Measurements from ENCODE around the gene DNAJB1. TPM values are rescaled to one million over a fixed set of nuclear protein-coding genes. Genes with fewer than 3 reads are reported as not detected.
"Not testable (repeated sequence)": the region's sequence is repeated elsewhere in the genome, so short reads cannot be mapped to it uniquely, and the experiment has no call there.

The DNAJB1 gene
- total RNA-seq, 2 experiments from 2014 or later, result 110 to 112 TPM

- H3K9me3 Mint-ChIP-seq (ENCODE audit: insufficient read depth), result no peaks in the 10 kb centered on the region
- no peaks in the 10 kb centered on the region for H3K27me3 Mint-ChIP-seq (ENCODE audit: low read depth)
- peaks cover 26% of the 10 kb centered on the region for H3K4me1 Mint-ChIP-seq (ENCODE audit: low read depth)
- ChIA-PET POLR2A (no interaction called here), CTCF (no interaction called here)
- ATAC-seq, result no peak
- H3K4me3 Mint-ChIP-seq, result no peak overlapping the region
- no peak overlapping the region for H3K27ac Mint-ChIP-seq
- peaks cover 13% of the 10 kb centered on the region for H3K36me3 Mint-ChIP-seq (ENCODE audit: low read depth)
- DNase-seq, result no peak
These were observed 43.1 kb upstream of the DNAJB1 start for GRCh38 chr19:14561249-14561648.

DNA sequence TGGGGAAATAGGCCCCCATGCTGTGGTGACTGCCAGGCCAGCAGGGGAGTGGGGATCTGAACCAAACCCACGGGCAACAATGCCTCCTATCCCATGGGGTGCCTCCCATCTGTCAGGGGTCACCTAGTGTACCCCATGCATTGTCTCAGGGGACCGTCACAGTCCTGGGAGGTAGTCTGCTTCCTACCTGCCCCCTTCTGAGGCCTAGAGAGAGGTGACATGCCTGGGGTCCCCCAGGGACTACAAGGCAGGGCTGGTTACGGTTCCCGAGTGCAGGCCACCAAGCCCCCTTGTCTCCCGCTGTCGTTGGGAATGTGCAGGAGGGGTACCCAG is 42.5 kb upstream of the DNAJB1 start:
- POLR2A ChIA-PET, result no interaction called here
- no peaks in the 10 kb centered on the region for H3K27me3 Mint-ChIP-seq (ENCODE audit: low read depth)
- DNase-seq (no peak), ATAC-seq (no peak)
- CTCF ChIA-PET, result no interaction called here
- peak overlapping the region; percentile 46 for H3K27ac Mint-ChIP-seq
- H3K4me3 Mint-ChIP-seq, result no peak overlapping the region
- H3K9me3 Mint-ChIP-seq (ENCODE audit: insufficient read depth), result no peaks in the 10 kb centered on the region
- H3K4me1 Mint-ChIP-seq (ENCODE audit: low read depth), result peaks cover 28% of the 10 kb centered on the region
- peaks cover 11% of the 10 kb centered on the region for H3K36me3 Mint-ChIP-seq (ENCODE audit: low read depth)

GRCh38 chr19:14559916-14560775 is 41.9 kb upstream of the DNAJB1 start:
- ChIA-PET POLR2A (no interaction called here), CTCF (no interaction called here)
- H3K4me1 Mint-ChIP-seq (ENCODE audit: low read depth), result peaks cover 26% of the 10 kb centered on the region
- no peaks in the 10 kb centered on the region for H3K9me3 Mint-ChIP-seq (ENCODE audit: insufficient read depth)
- ATAC-seq (no peak), DNase-seq (no peak)
- peak overlapping the region; percentile 46 for H3K27ac Mint-ChIP-seq
- peaks cover 9% of the 10 kb centered on the region for H3K36me3 Mint-ChIP-seq (ENCODE audit: low read depth)
- no peaks in the 10 kb centered on the region for H3K27me3 Mint-ChIP-seq (ENCODE audit: low read depth)
- H3K4me3 Mint-ChIP-seq, result no peak overlapping the region

GRCh38 chr19:14558370-14559066 is 40.3 kb upstream of the DNAJB1 start:
- ATAC-seq (no peak), DNase-seq (no peak)
- Mint-ChIP-seq H3K27ac (no peak overlapping the region), H3K36me3 (ENCODE audit: low read depth) (peaks cover 5% of the 10 kb centered on the region), H3K27me3 (ENCODE audit: low read depth) (no peaks in the 10 kb centered on the region), H3K4me3 (no peak overlapping the region), H3K9me3 (ENCODE audit: insufficient read depth) (no peaks in the 10 kb centered on the region), H3K4me1 (ENCODE audit: low read depth) (peaks cover 26% of the 10 kb centered on the region)
- POLR2A ChIA-PET, result no interaction called here
- CTCF ChIA-PET, result no interaction called here

- POLR2A ChIA-PET, result interaction anchor here (1.5 kb wide), 1 partner anchor 32 kb away, joined by 3 read pairs; no protein-coding TSS in a partner anchor
- ATAC-seq (peak; percentile 79), DNase-seq (peak; percentile 77)
- peaks cover 39% of the 10 kb centered on the region for H3K4me1 Mint-ChIP-seq (ENCODE audit: low read depth)
- H3K4me3 Mint-ChIP-seq, result no peak overlapping the region
- CTCF ChIA-PET, result interaction anchor here (0.7 to 2.8 kb wide), 18 partner anchors 10 to 136 kb away, joined by 3 to 22 read pairs (median 4); partner anchors contain the start of genes GIPC1, NDUFB7, TECR and ZNF333
- no peaks in the 10 kb centered on the region for H3K9me3 Mint-ChIP-seq (ENCODE audit: insufficient read depth)
- H3K36me3 Mint-ChIP-seq (ENCODE audit: low read depth), result peaks cover 6% of the 10 kb centered on the region
- H3K27me3 Mint-ChIP-seq (ENCODE audit: low read depth), result no peaks in the 10 kb centered on the region
- H3K27ac Mint-ChIP-seq, result peak overlapping the region; percentile 69
These were observed 38.5 kb upstream of the DNAJB1 start for GRCh38 chr19:14556662-14557188.

- no peaks in the 10 kb centered on the region for H3K27me3 Mint-ChIP-seq (ENCODE audit: low read depth)
- H3K9me3 Mint-ChIP-seq (ENCODE audit: insufficient read depth), result no peaks in the 10 kb centered on the region
- ChIA-PET CTCF (interaction anchor here (0.7 to 2.8 kb wide), 20 partner anchors 9 to 136 kb away, joined by 3 to 22 read pairs (median 4); partner anchors contain the start of genes GIPC1, NDUFB7, TECR and ZNF333), POLR2A (interaction anchor here (1.5 kb wide), 1 partner anchor 32 kb away, joined by 3 read pairs; no protein-coding TSS in a partner anchor)
- H3K36me3 Mint-ChIP-seq (ENCODE audit: low read depth), result peaks cover 6% of the 10 kb centered on the region
- DNase-seq (no peak), ATAC-seq (peak; percentile 12)
- no peak overlapping the region for H3K4me3 Mint-ChIP-seq
- peak overlapping the region; percentile 22 for H3K27ac Mint-ChIP-seq
- peaks cover 45% of the 10 kb centered on the region for H3K4me1 Mint-ChIP-seq (ENCODE audit: low read depth)
These were observed 37.9 kb upstream of the DNAJB1 start for GRCh38 chr19:14555918-14556661.

DNA sequence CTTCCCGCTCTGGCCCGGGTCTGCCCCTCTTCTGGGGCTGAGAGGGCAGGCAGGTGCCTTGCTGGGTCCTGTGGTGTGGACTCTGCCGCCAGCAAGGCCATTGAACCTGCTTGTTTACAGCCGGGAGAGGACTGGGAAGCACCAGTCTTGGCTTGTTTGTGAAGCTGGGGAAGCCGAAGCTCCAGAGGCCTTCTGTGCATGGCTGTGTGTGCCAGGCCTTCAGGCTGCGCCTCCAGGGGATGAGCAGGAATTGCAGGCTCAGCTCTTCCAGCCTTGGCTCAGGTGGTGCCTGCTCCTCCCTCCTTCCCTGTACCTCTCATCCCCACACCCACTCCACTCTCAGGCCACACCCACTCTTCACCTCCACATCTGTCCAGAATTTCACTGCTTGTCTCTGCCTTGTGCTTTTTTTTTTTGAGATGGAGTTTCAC is 36.2 kb upstream of the DNAJB1 start:
- no peaks in the 10 kb centered on the region for H3K27me3 Mint-ChIP-seq (ENCODE audit: low read depth)
- H3K36me3 Mint-ChIP-seq (ENCODE audit: low read depth), result peaks cover 10% of the 10 kb centered on the region
- CTCF ChIA-PET, result interaction anchor here (0.6 to 1.5 kb wide), 6 partner anchors 17 to 871 kb away, joined by 3 to 5 read pairs (median 3); no protein-coding TSS in a partner anchor
- H3K9me3 Mint-ChIP-seq (ENCODE audit: insufficient read depth), result no peaks in the 10 kb centered on the region
- no peak overlapping the region for H3K4me3 Mint-ChIP-seq
- DNase-seq (no peak), ATAC-seq (no peak)
- peak overlapping the region; percentile 43 for H3K27ac Mint-ChIP-seq
- POLR2A ChIA-PET, result interaction anchor here (1.0 to 1.1 kb wide), 2 partner anchors 9 to 39 kb away, joined by 3 read pairs; no protein-coding TSS in a partner anchor
- peaks cover 46% of the 10 kb centered on the region for H3K4me1 Mint-ChIP-seq (ENCODE audit: low read depth)

- Mint-ChIP-seq H3K9me3 (ENCODE audit: insufficient read depth) (no peaks in the 10 kb centered on the region), H3K4me3 (no peak overlapping the region), H3K27me3 (ENCODE audit: low read depth) (no peaks in the 10 kb centered on the region), H3K4me1 (ENCODE audit: low read depth) (peaks cover 46% of the 10 kb centered on the region), H3K36me3 (ENCODE audit: low read depth) (peaks cover 10% of the 10 kb centered on the region), H3K27ac (no peak overlapping the region)
- no peak for ATAC-seq
- POLR2A ChIA-PET, result interaction anchor here (1.0 to 1.1 kb wide), 2 partner anchors 9 to 38 kb away, joined by 3 read pairs; no protein-coding TSS in a partner anchor
- CTCF ChIA-PET, result interaction anchor here (0.9 to 1.5 kb wide), 4 partner anchors 17 to 74 kb away, joined by 3 to 5 read pairs (median 3); no protein-coding TSS in a partner anchor
- no peak for DNase-seq
These were observed 35.7 kb upstream of the DNAJB1 start for GRCh38 chr19:14553939-14554243.

DNA sequence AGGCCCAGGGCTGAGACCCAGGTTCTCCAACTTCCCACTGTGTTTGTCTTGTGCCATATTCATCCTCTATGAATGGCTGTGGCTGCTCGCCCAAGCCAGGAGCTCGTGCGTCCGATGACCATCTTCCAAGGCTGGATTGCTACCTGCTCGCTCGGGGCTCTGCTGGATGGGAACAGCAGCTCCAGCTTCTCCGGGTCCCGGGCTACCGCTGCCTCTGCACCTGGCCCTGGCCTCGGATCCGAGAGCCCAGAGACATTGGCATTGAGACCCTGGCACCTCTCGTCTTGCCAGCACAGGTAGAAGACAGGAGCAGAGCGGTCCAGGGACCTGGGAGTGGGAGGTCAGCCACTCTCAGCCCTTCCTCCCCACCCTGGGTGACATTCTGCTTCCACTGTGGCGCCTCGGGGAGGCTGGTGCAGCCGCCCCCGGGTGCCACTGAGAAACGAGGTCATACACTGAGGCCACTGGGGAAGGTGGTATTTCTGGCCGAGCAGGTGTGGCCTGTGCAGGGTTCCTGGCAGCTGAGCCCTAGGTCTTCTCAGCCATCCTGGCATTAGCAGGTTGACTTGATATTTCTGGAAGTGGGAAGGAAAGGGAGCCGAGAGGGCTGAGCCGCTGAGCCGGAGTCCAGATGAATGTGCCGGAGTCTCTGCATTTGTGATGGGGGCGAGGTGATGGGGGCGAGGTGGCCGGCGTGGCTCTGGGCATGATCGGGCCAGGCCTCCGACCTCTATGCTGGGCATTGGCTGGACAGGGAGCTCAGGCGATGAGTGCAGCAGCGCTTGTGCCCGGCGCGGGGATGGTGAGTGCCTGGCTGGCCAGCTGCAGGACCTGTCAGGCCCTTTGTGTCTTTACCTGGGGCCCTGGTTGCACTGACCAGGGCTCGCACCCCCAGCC is 35.1 kb upstream of the DNAJB1 start:
- POLR2A ChIA-PET, result interaction anchor here (1.0 to 1.1 kb wide), 2 partner anchors 8 to 38 kb away, joined by 3 read pairs; no protein-coding TSS in a partner anchor
- H3K4me3 Mint-ChIP-seq, result no peak overlapping the region

DNA sequence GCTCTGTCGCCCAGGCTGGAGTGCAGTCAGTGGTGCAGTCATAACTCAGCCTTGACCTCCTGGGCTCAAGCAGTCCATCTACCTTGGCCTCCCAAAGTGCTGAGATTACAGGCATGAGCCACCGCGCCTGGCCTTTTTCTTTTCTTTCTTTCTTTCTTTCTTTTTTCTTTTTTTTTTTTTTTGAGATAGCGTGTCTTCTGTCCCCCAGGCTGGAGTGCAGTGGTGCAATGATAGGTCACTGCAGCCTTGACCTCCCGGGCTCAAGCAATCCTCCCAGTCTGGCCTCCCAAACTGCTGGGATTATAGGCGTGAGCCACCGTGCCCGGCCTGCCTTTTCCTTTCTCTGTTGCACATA is 33.8 kb upstream of the DNAJB1 start:
- POLR2A ChIA-PET, result interaction anchor here (0.6 to 2.2 kb wide), 3 partner anchors 15 to 65 kb away, joined by 3 to 10 read pairs (median 4); partner anchors contain the start of gene DNAJB1
- H3K4me3 Mint-ChIP-seq; DNase-seq; H3K9me3 Mint-ChIP-seq (ENCODE audit: insufficient read depth); ATAC-seq; H3K27me3 Mint-ChIP-seq (ENCODE audit: low read depth): not testable (repeated sequence)
- Mint-ChIP-seq H3K36me3 (ENCODE audit: low read depth) (peaks cover 17% of the 10 kb centered on the region), H3K4me1 (ENCODE audit: low read depth) (peaks cover 46% of the 10 kb centered on the region), H3K27ac (peak overlapping the region; percentile 79)
- CTCF ChIA-PET, result interaction anchor here (0.6 to 2.8 kb wide), 16 partner anchors 9 to 138 kb away, joined by 3 to 33 read pairs (median 6); partner anchors contain the start of genes DNAJB1, GIPC1, NDUFB7 and TECR

More for the DNA sequence above, 35.1 kb upstream of the DNAJB1 start:
- peaks cover 15% of the 10 kb centered on the region for H3K36me3 Mint-ChIP-seq (ENCODE audit: low read depth)
- CTCF ChIA-PET, result interaction anchor here (0.9 to 1.5 kb wide), 3 partner anchors 18 to 73 kb away, joined by 3 read pairs; no protein-coding TSS in a partner anchor
- H3K4me1 Mint-ChIP-seq (ENCODE audit: low read depth), result peaks cover 46% of the 10 kb centered on the region
- ATAC-seq (no peak), DNase-seq (no peak)
- no peaks in the 10 kb centered on the region for H3K9me3 Mint-ChIP-seq (ENCODE audit: insufficient read depth)
- no peak overlapping the region for H3K27ac Mint-ChIP-seq
- H3K27me3 Mint-ChIP-seq (ENCODE audit: low read depth), result no peaks in the 10 kb centered on the region
